SK-N-SH treated with all-trans-retinoic acid at 6 μM for 48 hours (cell line): ENCODE data around the gene CYP1A2.

Experiments
- BACH2 ChIP-seq: fragments of 250-450 bp; sonication (Bioruptor Pico); IDR thresholded peaks from 2 replicates; pipeline ENCODE4 v1.9.0; 2021; ENCODE audit warnings: mild to moderate bottlenecking, borderline replicate concordance
- CSDC2 ChIP-seq: fragments of 250-450 bp; sonication (Bioruptor Pico); IDR thresholded peaks from 2 replicates; pipeline ENCODE4 v1.5.0; 2020; ENCODE audit warnings: mild to moderate bottlenecking, moderate library complexity
- ESRRG ChIP-seq: fragments of 250-450 bp; sonication (Bioruptor Pico); IDR thresholded peaks from 2 replicates; pipeline ENCODE4 v1.6.1; 2021; ENCODE audit warnings: mild to moderate bottlenecking
- GLIS3 ChIP-seq: fragments of 250-450 bp; sonication (Bioruptor Pico); IDR thresholded peaks from 2 replicates; pipeline ENCODE4 v1.5.0; 2020; ENCODE audit warnings: mild to moderate bottlenecking, moderate library complexity
- ISL1 ChIP-seq: fragments of 250-450 bp; sonication (Bioruptor Pico); IDR thresholded peaks from 2 replicates; pipeline ENCODE4 v2.1.2; 2022; ENCODE audit warnings: mild to moderate bottlenecking, moderate library complexity
- PATZ1 ChIP-seq: fragments of 250-450 bp; sonication (Bioruptor Pico); IDR thresholded peaks from 2 replicates; pipeline ENCODE4 v1.8.0; 2020; ENCODE audit warnings: mild to moderate bottlenecking, moderate library complexity, borderline replicate concordance
- POU6F1 ChIP-seq: fragments of 250-450 bp; sonication (Bioruptor Pico); IDR thresholded peaks from 2 replicates; pipeline ENCODE4 v1.8.0; 2021; ENCODE audit warnings: low read depth, mild to moderate bottlenecking, moderate library complexity, borderline replicate concordance
- RARB ChIP-seq: fragments of 250-450 bp; sonication (Bioruptor Pico); IDR thresholded peaks from 2 replicates; pipeline ENCODE4 v1.8.0; 2021; ENCODE audit warnings: mild to moderate bottlenecking, moderate library complexity
- TCF4 ChIP-seq: fragments of 250-450 bp; sonication (Bioruptor Pico); IDR thresholded peaks from 2 replicates; pipeline ENCODE4 v1.8.0; 2021; ENCODE audit warnings: mild to moderate bottlenecking, moderate library complexity, borderline replicate concordance
- TSHZ2 ChIP-seq: fragments of 250-450 bp; sonication (Bioruptor Pico); IDR thresholded peaks from 2 replicates; pipeline ENCODE4 v1.5.0; 2020; ENCODE audit warnings: mild to moderate bottlenecking, moderate library complexity
- ZC3H10 ChIP-seq: fragments of 250-450 bp; sonication (Bioruptor Pico); IDR thresholded peaks from 2 replicates; pipeline ENCODE4 v1.5.1; 2021; ENCODE audit warnings: mild to moderate bottlenecking, moderate library complexity
- ZFP3 ChIP-seq: fragments of 250-450 bp; sonication (Bioruptor Pico); IDR thresholded peaks from 2 replicates; pipeline ENCODE4 v1.5.0; 2020; ENCODE audit warnings: mild to moderate bottlenecking, moderate library complexity
- ZFP30 ChIP-seq: fragments of 450-650 bp; formaldehyde crosslinking; IDR thresholded peaks from 2 replicates; pipeline ENCODE4 v1.5.0; 2022; ENCODE audit warnings: mild to moderate bottlenecking, moderate library complexity
- ZNF70 ChIP-seq: fragments of 450-650 bp; formaldehyde crosslinking; IDR thresholded peaks from 2 replicates; pipeline ENCODE4 v1.5.0; 2020; ENCODE audit warnings: mild to moderate bottlenecking, moderate library complexity

- TF ChIP-seq RARB (CRISPR knock-in tag), result no peak
- TF ChIP-seq ZFP3 (CRISPR knock-in tag), result no peak
- no peak for TF ChIP-seq ZFP30 (CRISPR knock-in tag)
- TF ChIP-seq ISL1 (CRISPR knock-in tag), result no peak
- TF ChIP-seq PATZ1 (CRISPR knock-in tag), result peak; percentile 41; the same call in 1 of the 2 replicates
- TF ChIP-seq ZNF70, result no peak
- no peak for TF ChIP-seq TCF4
- no peak for TF ChIP-seq ESRRG
- TF ChIP-seq POU6F1 (CRISPR knock-in tag), result no peak
- no peak for TF ChIP-seq TSHZ2 (CRISPR knock-in tag)
- no peak for TF ChIP-seq ZC3H10 (CRISPR knock-in tag)
- no peak for TF ChIP-seq GLIS3
- no peak for TF ChIP-seq CSDC2 (CRISPR knock-in tag)
- TF ChIP-seq BACH2 (CRISPR knock-in tag), result no peak
Measured at GRCh38 chr15:74725845-74726773, 22.5 kb upstream of the CYP1A2 start.
